Fibroblast of gingiva (primary cell): ENCODE data around the gene ESRRB.

ENCODE experiments used
- DNase-seq: peaks from one replicate; pipeline ENCODE4 v3.0.0-alpha.2; 2011; ENCODE audit warnings: low read depth

The ESRRB gene

GRCh38 chr14:76541594-76542219 lies 165.8 kb downstream of the ESRRB start:
- no peak for DNase-seq

DNA sequence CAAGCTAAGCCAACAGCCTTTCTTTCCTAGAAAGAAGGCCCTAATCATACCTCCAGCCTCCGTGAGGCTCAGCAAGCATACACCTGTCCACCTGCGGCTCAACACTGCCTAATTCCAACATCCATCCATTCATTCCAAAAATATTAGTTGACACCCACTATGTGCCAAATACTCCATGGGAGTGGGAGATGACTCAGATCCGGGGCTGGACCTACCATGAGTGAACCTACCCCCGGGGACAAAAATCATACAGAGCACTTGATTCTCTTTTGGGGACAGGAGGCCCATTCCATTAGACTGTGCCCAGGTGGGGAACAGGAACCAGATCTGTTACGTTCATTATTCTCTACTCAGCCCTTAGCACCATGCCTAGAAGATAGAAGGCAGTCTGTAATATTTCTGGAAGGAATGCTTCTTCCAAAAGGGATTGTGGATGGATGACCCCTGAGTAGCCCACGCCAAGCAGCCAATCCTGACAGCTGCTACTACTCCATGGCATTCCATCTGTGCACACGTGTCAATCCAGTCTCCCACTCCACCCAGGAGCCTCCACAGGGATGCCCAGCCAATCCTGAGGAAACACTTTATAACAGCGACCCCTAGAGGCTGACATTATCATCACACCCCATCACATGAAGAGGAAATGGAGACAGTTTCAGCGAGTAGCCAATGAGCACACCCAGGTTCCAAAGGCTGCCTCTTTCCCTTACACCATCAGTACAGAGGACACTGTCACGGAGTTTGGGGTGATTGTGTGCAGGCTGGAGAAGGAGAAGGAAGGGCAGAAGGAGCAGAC lies 170.7 kb downstream of the ESRRB start:
- DNase-seq = no peak

GRCh38 chr14:76547831-76548230 lies 171.9 kb downstream of the ESRRB start:
- no peak for DNase-seq

GRCh38 chr14:76550534-76550933 lies 174.6 kb downstream of the ESRRB start:
- no peak for DNase-seq

DNA sequence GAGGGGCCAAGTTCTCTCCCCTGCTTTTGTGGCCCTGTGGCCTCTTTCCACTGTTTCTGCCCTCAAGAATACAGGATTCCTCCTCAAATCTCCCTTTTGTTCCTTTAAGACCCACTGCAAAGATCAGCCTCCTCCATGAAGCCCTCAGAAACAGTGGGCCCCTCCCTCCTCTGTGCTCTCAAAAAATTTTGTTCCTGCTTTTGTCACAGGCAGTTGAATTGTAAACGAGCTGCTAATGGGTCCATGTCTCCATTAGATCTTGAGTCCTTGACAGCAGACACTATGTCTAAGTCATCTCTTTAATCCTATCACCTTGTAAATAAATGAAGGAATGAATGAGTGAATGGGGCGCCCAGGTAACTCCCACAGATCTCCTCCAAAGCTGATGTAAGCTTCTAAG lies 175.2 kb downstream of the ESRRB start:
- no peak for DNase-seq
